Esophagus muscularis mucosa (tissue), 3 donors: ENCODE measurements around the gene RPS6KL1.

Experiments used
- CTCF ChIP-seq, 3 experiments: fragments of 200-600 bp in 2 of 3; fragments of 450-650 bp in 1 of 3; sonication (generic) in 2 of 3; IDR thresholded peaks; one replicate each; pipeline ENCODE4 v1.5.1; 2017 to 2019; ENCODE audit warnings: antibody characterized with exemption in 3 of 3, mild to moderate bottlenecking in 2 of 3, moderate library complexity in 1 of 3
- POLR2A ChIP-seq: fragments of 450-650 bp; IDR thresholded peaks from one replicate; pipeline ENCODE4 v1.6.1; 2017; ENCODE audit warnings: antibody characterized with exemption, moderate library complexity, mild to moderate bottlenecking, low read depth

GRCh38 chr14:74960736-74961135 is 37.7 kb upstream of the RPS6KL1 start:
- TF ChIP-seq CTCF (IDR thresholded peaks at IDR 0.05) (no peak), POLR2A (no peak)
